GM18505 (cell line): ENCODE data around the gene LCE2D.
"Not testable (repeated sequence)": the region's sequence is repeated elsewhere in the genome, so short reads cannot be mapped to it uniquely, and the experiment has no call there.

ENCODE experiments used
- ATAC-seq: cut with Tn5 transposase; IDR thresholded peaks from one replicate; pipeline ENCODE4 v1.9.1; 2021; ENCODE audit not compliant: unreplicated experiment
- POLR2A ChIP-seq: IDR thresholded peaks from 4 replicates; pipeline ENCODE4 v1.6.1; 2011; ENCODE audit warnings: borderline replicate concordance; ENCODE audit not compliant: insufficient read depth, insufficient read length; ENCODE audit errors: extremely low read depth

LCE2D gene

DNA sequence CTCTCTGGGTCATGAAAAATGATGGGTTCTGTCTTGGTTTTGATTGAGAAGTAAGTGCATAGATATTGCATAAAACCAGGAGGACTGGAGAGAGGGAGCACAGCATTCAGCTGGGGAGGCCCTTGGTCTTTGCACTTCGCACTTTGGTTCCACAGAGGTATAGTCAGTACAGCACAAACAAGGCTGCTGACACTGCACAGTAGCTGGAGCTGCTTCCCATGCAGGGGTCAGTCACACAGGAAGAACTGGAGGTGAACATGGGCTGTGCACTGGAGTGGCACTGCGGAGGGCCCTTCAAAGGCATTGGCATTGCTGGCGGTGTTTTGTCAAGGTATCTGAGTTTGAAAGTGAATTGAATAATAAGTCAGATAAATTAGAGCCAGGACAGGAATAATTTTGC, 4.5 kb upstream of the LCE2D start:
- ATAC-seq, result no peak
- no peak for TF ChIP-seq POLR2A

DNA sequence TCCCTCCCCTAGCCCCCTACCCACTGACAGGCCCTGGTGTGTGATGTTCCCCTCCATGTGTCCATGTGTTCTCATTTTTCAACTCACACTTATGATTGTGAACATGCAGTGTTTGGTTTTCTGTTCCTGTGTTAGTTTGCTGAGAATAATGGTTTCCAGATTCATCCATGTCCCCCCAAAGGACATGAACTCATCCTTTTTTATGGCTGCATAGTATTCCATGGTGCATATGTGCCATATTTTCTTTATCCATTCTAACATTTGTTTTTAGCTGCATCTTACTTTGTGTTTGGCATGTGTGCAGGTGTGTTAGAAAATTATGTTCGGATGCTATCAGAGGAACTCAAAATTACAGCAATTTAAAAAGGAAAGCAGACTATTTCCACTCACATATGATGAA, 3.0 kb downstream of the LCE2D start:
- ATAC-seq, result not testable (repeated sequence)

DNA sequence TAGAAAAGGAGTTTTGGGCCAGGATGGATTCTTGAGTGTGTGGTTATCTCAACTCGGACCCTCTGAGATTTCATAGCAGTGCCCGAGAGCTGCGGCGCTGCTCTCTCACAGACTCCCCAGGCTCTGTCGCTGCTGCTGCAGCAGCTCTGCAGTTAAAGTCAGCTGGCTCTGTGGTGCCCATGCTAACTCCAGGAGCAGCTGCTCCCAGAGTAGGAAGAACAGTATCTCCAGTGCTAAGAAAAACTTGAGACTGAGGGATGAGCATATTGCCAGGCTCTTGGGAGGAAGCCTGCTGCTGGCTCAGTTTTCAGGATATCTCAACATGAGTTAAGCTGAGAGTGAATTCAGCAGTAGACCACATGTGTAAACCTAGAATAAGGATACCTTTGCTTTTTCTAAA, 4.5 kb downstream of the LCE2D start:
- TF ChIP-seq POLR2A, result no peak
- no peak for ATAC-seq

DNA sequence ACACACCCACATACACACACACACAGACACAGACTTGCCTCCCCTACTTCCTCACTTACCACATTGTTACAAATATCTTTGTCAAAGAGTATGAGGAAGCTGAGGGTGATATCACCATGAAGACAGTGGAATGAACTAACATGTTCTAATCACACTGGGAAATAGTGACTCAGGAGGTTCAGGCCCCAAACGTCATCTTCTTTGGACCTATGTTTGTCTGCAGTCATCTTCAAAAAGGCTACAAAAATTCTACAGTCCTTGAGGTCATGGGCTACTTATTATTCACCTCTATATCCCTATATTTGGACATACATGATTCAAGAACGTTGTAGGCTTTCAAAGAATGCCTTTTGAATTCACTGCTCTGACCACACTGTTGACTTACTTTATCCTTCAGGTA, 9.8 kb downstream of the LCE2D start:
- ATAC-seq, result no peak
- TF ChIP-seq POLR2A, result no peak

DNA sequence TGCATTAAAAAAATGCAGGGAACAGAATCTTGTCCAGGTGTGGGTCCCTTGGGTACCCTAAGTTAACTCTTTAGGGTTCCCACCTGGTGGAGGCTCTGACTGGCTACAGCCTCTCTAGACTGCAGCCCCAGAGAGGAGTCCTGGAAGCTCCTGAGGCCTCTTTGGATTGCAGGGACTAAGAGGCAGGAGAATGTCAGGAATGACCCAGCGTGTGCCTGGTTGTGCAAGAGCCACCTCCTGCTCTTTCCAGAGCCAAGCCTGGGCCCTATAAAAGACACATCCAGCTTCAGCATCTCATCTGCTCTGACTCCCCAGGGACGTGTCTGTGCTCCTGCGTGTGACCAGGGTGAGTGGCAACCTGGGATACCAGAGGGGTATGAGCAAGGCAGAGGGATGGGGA, 11.8 kb downstream of the LCE2D start, which contains the start of gene LCE2C:
Gene LCE2C (plus strand): TSS at position 297 of the 400 bp plus-strand sequence. CDS start 737 bp downstream, outside the sequence.
- ATAC-seq, result not testable (repeated sequence)

- no peak for ATAC-seq
- TF ChIP-seq POLR2A, result no peak
Observed at GRCh38 chr1:152679459-152679858, 16.3 kb downstream of the LCE2D start.

- ATAC-seq, result no peak
- TF ChIP-seq POLR2A, result no peak
Observed at GRCh38 chr1:152681616-152682015, 18.4 kb downstream of the LCE2D start.

- ATAC-seq, result no peak
- TF ChIP-seq POLR2A, result no peak
Observed at GRCh38 chr1:152683846-152684245, 20.7 kb downstream of the LCE2D start.

DNA sequence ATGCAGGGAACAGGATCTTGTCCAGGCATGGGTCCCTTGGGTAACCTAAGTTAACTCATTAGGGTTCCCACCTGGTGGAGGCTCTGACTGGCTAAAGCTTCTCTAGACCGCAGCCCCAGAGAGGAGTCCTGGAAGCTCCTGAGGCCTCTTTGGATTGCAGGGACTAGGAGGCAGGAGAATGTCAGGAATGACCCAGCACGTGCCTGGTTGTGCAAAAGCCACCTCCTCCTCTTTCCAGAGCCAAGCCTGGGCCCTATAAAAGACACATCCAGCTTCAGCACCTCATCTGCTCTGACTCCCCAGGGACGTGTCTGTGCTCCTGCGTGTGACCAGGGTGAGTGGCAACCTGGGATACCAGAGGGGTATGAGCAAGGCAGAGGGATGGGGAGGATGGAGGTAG, 22.6 kb downstream of the LCE2D start, which contains the start of gene LCE2B:
Gene LCE2B (plus strand): TSS at position 301 of the 400 bp plus-strand sequence. CDS start 721 bp downstream, outside the sequence.
- not testable (repeated sequence) for ATAC-seq

DNA sequence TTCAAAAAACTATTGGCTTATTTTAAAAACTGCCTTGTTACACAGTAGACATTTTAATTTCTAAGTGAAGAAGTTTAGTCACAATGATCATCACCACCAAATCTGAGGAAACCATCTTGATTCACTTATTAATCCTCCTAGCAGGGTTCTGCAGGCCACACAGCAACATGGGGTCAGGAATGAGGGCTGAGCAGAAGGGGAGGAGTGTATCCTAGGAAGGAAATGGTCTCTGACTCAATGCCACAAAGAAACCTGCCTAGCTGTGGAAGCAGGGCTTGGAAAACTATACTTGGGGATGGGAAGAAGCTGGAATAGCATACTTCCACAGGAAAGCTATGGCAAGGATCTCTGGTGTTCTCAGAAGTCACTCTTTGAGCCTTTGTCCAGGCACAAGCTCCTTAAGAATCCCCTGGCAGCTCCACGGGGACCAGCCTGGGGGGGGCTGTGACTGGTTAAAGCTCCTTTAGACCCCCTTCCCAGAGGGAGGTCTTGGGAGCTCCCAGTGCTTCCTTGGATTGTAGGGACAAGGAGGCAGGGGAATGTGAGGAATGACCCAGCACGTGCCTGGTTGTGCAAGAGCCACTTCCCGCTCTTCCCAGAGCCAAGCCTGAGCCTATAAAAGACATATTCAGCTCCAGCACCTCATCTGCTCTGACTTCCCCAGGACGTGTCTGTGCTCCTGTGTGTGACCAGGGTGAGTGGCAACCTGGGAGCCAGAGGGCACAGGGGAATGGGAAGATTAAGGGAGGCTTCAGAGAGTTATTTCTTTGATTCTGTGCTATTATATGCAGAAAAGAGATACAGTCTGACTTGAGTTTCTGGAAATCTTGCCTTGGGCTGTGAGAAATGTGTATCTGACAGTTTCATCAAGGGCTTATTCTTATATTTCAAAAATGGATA, 34.8 kb downstream of the LCE2D start, which contains the start of gene LCE2A:
Gene LCE2A (plus strand): TSS at position 645 of the 900 bp plus-strand sequence. CDS start 557 bp downstream, outside the sequence.
- ATAC-seq, result no peak
- no peak for TF ChIP-seq POLR2A

DNA sequence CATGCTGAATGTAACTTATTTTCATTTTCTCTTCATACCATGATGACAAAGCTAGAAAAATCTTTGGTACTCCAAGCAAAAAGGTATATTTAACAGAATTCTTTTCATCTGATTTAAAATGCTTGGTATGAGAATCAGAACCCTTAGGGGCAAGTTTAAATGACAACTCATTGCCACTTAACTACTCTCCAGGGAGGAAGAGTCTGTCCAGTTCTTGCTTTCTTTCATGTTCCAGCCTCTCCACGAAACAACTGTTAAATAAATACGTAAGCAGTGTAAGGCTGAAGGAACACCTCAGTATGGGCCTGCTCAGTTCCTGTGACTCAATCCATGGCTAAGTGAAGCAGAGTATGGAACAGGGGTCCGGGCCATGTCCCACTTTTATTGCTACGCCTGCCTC, 36.6 kb downstream of the LCE2D start:
- ATAC-seq, result no peak
- no peak for TF ChIP-seq POLR2A

- no peak for ATAC-seq
Observed at GRCh38 chr1:152707860-152708259, 44.7 kb downstream of the LCE2D start, which contains the start of gene LCE4A. LCE4A (plus strand) TSS chr1:152708160; CDS start chr1:152709076, 916 bp downstream.

More at GRCh38 chr1:152707860-152708259, 44.7 kb downstream of the LCE2D start, which contains the start of gene LCE4A:
- TF ChIP-seq POLR2A, result no peak
